Fibroblast of the aortic adventitia (primary cell): ENCODE measurements around the gene MMEL1. TPM values are rescaled to one million over a fixed set of nuclear protein-coding genes. Genes with fewer than 3 reads are reported as not detected.

ENCODE experiments used
- DNase-seq: peaks from one replicate; pipeline ENCODE4 v3.0.0-alpha.2; 2010; ENCODE audit warnings: low read depth
- H3K4me3 ChIP-seq: 2 replicates; pipeline ENCODE4 v1.5.1; 2011; ENCODE audit warnings: low read depth, mild to moderate bottlenecking, control low read depth, low read length, moderate library complexity
- CTCF ChIP-seq: IDR thresholded peaks from 2 replicates; pipeline ENCODE4 v1.5.1; 2011; ENCODE audit warnings: mild to moderate bottlenecking, low read length, control low read depth, inconsistent platforms; ENCODE audit not compliant: insufficient read depth
- total RNA-seq: library from RNA; depleted of rRNA; stranded (reverse); fragments of >200 nt; gene quantifications from 2 replicates; pipeline ENCODE4 v1.2.3, GENCODE V29; 2012; ENCODE audit warnings: low replicate concordance

Gene MMEL1
- total RNA-seq, 1 donor = not detected

- DNase-seq = no peak
These were observed 14.8 kb downstream of the MMEL1 start for GRCh38 chr1:2617971-2618470.

DNA sequence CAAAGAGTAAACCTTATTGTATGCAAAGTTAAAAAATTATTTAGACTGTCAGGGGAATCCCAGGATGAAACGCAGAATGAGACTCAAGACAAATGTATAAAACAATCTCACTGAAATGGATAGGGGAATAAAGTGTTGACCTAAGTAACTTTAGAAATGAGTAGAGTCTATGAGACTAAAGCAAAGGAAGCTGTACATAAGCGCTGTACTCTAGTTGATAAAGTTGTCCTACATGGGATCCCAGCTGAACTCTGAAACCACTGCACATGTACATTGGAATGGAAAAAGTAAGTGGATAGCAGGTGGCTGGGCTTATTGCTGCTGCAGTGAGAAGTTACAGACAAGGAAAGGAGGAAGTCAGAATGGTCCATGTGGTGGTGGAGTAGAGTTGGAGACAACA lies 18.7 kb downstream of the MMEL1 start:
- H3K4me3 ChIP-seq = no peak overlapping the region
- no peak for TF ChIP-seq CTCF
- DNase-seq = no peak

More at GRCh38 chr1:2617971-2618470, 14.8 kb downstream of the MMEL1 start:
- H3K4me3 ChIP-seq = no peak overlapping the region
- no peak for TF ChIP-seq CTCF

DNA sequence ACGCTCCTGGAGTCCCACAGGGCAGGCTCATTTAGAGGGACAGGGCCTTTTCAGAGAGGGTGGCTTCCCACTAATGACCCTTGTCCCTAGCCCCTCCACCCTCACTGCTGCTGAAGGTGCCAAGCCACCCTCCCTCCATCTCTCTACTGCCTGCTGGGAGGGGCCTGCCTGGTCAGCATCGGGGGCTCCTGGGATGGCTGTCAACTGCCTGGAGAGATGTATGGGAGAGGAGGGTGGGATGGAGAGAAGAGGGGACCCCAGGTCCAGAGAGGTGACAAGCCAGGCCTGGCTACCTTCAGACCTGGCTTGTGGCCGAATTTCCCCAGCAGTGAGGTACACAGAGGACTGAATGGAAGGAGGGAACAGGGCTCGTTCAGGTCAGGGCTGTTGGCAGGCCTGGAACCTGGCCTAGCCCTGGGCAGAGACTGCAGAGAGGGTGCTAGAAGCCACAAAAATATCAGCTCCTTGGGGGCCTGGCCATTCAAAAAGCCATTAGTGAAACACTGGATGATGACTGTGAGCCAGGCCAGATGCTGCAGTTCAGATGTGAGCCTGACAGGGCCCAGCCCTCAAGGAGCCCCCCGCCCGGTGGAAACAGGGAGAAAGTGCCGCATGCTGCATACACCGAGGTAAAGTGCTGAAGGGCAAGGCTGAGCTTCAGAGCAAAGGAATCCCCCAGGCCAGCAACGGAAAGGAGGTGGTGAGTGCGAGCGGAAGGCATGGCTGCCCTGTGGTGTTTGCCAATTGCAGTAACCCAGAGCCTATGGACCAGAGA lies 20.0 kb downstream of the MMEL1 start:
- no peak for TF ChIP-seq CTCF
- no peak for DNase-seq
- H3K4me3 ChIP-seq = no peak overlapping the region

GRCh38 chr1:2611621-2612437 lies 21.0 kb downstream of the MMEL1 start:
- H3K4me3 ChIP-seq = no peak overlapping the region
- TF ChIP-seq CTCF = no peak
- DNase-seq = no peak

GRCh38 chr1:2611031-2611501 lies 21.8 kb downstream of the MMEL1 start:
- no peak for DNase-seq
- no peak overlapping the region for H3K4me3 ChIP-seq
- no peak for TF ChIP-seq CTCF

DNA sequence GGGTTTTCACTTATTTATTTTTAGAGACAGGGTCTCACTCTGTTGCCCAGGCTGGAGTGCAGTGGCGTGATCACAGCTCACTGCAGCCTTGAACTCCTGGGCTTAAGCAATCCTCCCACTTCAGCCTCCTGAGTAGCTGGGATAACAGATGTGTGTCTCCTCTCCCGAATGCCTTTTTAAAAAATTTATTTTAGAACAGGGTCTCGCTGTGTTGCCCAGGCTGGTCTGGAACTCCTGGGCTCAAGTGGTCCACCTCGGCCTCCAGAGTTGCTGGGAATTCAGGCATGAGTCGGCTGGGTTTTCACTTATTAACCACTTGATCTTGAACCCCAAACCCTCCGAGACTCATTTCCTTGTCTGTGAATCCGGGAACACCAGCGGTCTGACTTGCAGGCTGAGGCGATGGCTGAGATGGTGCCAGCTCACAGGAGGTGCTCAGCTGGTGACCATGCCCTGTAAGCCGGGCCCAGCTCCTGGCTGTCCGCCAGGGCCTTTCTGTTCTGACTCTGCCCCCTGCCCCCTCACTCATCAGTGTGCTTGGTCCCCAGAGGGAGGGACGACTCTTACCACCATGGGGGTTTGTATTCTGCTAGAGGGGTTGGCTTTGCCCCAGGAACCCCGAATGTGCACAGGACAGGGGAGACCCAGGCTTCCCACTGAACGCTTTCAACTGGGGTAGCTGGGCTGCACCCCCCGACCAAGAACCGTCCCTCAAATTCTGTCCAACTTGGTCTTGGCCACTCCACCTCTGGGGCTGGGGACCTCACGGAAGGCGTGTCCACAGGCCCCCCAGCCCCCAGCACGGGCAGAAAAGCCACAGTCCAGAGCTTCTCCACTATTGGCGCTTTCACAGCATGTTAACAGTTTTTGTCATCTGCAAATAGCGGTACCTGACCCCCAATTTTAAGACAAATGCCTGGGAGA lies 22.5 kb downstream of the MMEL1 start:
- no peak for TF ChIP-seq CTCF
- DNase-seq = no peak

More for the DNA sequence above, 22.5 kb downstream of the MMEL1 start:
- H3K4me3 ChIP-seq = no peak overlapping the region
